HUES6 (cell line): ENCODE measurements around the gene HSD3B2.
"Not testable (repeated sequence)": the region's sequence is repeated elsewhere in the genome, so short reads cannot be mapped to it uniquely, and the experiment has no call there.

ENCODE experiments used
- H3K27ac ChIP-seq: 2 replicates; pipeline ENCODE4 v1.7.0; 2013; ENCODE audit warnings: low read depth, mild to moderate bottlenecking, low read length, inconsistent platforms
- H3K27me3 ChIP-seq: 2 replicates; pipeline ENCODE4 v1.6.1; 2013; ENCODE audit warnings: low read length; ENCODE audit not compliant: control insufficient read depth, insufficient read depth
- H3K36me3 ChIP-seq: 2 replicates; pipeline ENCODE4 v1.6.1; 2013; ENCODE audit warnings: low read length; ENCODE audit not compliant: control insufficient read depth, insufficient read depth
- H3K4me1 ChIP-seq: 2 replicates; pipeline ENCODE4 v1.6.1; 2013; ENCODE audit warnings: low read length; ENCODE audit not compliant: control insufficient read depth, insufficient read depth
- H3K4me3 ChIP-seq: 2 replicates; pipeline ENCODE4 v1.5.1; 2013; ENCODE audit warnings: low read depth, low read length
- H3K9ac ChIP-seq: one replicate; pipeline ENCODE4 v1.6.1; 2013; ENCODE audit warnings: mild to moderate bottlenecking, low read length
- H3K9me3 ChIP-seq: 2 replicates; pipeline ENCODE4 v1.6.1; 2013; ENCODE audit warnings: low read depth, low read length; ENCODE audit not compliant: control insufficient read depth, insufficient read depth

Gene HSD3B2

DNA sequence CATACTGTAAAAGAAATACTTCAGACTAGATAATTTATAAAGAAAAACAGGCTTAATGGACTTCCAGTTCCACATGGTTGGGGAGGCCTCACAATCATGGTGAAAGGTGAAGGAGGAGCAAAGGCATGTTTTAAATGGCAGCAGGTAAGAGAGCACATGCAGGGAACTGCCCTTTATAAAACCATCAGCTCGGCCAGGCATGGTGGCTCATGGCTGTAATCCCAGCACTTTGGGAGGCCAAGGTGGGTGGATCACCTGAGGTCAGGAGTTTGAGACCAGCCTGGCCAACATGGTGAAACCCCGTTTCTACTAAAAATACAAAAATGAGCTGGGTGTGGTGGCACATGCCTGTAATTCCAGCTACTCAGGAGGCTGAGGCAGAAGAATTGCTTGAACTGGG lies 37.4 kb upstream of the HSD3B2 start:
- not testable (repeated sequence) for H3K9ac ChIP-seq, H3K9me3 ChIP-seq, H3K4me3 ChIP-seq, H3K27me3 ChIP-seq, H3K4me1 ChIP-seq, H3K27ac ChIP-seq, H3K36me3 ChIP-seq

DNA sequence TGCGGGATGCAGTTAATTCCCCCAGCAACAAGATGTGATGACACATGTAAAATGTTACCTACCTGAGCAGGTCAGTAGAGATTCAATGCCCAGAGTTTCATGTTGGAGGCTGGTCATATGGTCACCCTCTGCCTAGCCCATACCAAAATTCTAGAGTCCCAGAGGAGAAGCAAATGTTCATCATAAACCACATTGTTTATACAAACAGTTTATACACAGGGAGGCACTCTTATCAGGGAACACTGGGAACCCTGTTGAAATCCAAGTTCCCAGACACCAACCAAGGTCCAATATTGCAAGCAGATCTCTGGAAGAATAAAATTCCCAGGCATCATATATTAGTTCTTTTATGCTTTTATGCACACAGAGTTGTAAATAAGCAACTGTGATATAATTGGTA lies 35.8 kb upstream of the HSD3B2 start:
- Histone ChIP-seq H3K9me3 (no peaks in the 10 kb centered on the region), H3K36me3 (no peaks in the 10 kb centered on the region), H3K9ac (no peak overlapping the region), H3K4me1 (no peaks in the 10 kb centered on the region), H3K27me3 (no peaks in the 10 kb centered on the region), H3K27ac (no peak overlapping the region), H3K4me3 (no peak overlapping the region)

DNA sequence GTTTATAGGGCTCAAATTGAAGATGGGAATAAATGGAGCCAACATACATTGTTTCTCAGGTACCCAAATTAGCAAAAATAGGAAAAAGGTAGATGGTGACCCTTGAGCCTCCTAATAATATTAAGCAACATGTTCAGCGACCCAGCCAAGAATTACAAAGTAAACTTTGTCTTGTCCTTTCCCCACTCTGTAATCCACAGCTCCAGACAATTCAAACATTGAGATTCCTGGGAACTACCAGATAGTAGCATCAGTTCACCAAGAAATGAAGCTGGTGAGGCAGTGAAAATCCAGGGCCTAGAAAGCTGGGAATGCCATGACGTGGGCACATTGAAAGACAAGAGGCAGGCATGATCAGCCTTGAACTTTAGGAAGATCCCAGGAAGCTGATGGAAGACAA lies 34.6 kb upstream of the HSD3B2 start:
- H3K4me1 ChIP-seq = no peaks in the 10 kb centered on the region
- no peak overlapping the region for H3K27ac ChIP-seq
- no peak overlapping the region for H3K9ac ChIP-seq
- H3K9me3 ChIP-seq = no peaks in the 10 kb centered on the region
- H3K27me3 ChIP-seq = no peaks in the 10 kb centered on the region
- no peak overlapping the region for H3K4me3 ChIP-seq
- H3K36me3 ChIP-seq = no peaks in the 10 kb centered on the region

DNA sequence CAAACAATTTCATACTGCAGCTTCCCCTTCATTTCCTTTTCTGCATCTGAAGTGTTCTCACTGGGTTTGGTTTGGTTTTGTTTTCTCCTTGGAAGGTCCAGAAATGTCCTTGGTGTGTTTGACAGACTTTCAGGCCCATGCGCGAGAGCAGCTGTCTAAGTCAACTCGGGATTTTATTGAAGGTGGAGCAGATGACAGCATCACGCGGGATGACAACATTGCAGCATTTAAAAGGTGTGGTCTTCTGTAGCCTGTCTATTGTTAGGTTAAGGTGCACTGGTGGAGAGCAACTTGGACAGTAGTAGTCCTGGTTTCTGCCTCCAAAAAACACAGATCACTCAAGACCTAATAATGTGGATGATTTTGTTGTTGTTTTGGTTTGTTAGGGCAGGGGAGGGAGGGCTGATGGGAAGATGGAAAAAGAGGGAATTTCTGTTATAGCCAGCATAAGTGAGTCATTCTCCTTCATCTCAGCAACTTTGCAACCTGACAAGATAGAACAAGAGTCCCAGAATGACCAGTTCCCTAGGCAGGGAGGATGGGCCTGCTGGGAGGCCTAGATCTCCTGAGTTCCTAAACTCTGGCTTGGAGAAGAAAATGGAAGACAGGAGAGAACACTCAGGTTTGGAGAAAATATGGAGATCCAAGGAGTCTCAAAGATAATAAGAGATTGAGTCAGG lies 33.8 kb upstream of the HSD3B2 start:
- Histone ChIP-seq H3K4me3 (no peak overlapping the region), H3K27me3 (no peaks in the 10 kb centered on the region), H3K4me1 (no peaks in the 10 kb centered on the region), H3K36me3 (no peaks in the 10 kb centered on the region), H3K27ac (no peak overlapping the region), H3K9me3 (no peaks in the 10 kb centered on the region), H3K9ac (no peak overlapping the region)

DNA sequence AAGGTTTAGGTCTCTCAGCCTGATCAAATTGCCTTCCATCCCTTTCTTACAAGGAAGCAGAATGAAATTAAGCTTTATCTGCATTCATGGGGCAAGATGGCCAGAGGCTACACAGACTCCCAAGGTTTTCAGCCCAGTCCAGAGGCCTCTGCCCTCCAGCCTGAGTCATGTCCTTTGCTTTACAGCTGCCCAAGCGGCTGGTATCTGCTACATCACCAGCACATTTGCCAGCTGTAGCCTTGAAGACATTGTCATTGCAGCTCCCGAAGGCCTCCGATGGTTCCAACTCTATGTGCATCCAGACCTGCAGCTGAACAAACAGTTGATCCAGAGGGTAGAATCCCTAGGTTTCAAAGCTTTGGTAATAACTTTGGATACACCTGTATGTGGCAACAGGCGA lies 30.4 kb upstream of the HSD3B2 start:
- Histone ChIP-seq H3K9ac (no peak overlapping the region), H3K36me3 (no peaks in the 10 kb centered on the region), H3K9me3 (no peaks in the 10 kb centered on the region), H3K27me3 (no peaks in the 10 kb centered on the region), H3K4me1 (peaks cover 7% of the 10 kb centered on the region; the same call in 1 of the 2 replicates), H3K27ac (no peak overlapping the region), H3K4me3 (no peak overlapping the region)

DNA sequence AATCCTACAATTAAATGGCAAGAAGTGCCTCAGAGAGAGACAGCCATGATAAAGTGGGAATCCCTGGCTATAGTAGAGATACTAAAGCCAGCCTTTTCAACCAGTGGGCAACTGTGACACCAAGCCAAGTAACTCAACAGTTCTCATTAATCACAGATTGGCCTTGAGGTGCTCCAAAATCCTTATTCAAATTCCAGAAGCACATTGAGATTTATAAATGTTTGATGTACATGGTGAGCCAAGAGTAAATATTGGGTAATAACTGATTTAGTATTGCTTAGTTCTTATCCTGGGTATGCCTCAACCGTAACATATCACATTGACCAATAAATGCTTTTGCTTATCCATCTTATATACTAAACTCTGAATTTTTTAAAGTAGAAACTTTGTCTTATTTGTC lies 29.3 kb upstream of the HSD3B2 start:
- no peak overlapping the region for H3K4me3 ChIP-seq
- no peak overlapping the region for H3K9ac ChIP-seq
- no peaks in the 10 kb centered on the region for H3K9me3 ChIP-seq
- no peaks in the 10 kb centered on the region for H3K27me3 ChIP-seq
- H3K27ac ChIP-seq = no peak overlapping the region
- no peaks in the 10 kb centered on the region for H3K36me3 ChIP-seq
- H3K4me1 ChIP-seq = peaks cover 7% of the 10 kb centered on the region; the same call in 1 of the 2 replicates

DNA sequence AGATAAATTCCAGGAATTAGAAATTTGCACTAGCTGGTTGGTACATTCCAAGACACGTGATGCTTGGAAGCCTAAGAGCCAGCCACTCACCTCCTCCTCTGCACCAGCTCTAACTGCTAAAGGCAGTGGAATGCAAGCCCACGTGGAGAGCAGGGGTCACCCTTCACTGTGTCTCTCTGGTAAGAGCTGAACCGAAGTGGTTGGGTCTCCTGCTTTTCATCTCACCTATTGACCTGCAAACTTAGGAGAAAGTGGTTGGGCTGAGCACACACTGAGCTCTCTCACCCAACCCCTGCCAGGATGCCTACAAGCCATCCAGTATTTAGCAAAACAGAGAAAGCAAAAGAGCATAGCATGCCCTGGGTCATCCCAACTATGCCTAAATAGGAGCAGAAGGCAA lies 27.1 kb upstream of the HSD3B2 start:
- peaks cover 7% of the 10 kb centered on the region; the same call in 1 of the 2 replicates for H3K4me1 ChIP-seq
- H3K9me3 ChIP-seq = no peaks in the 10 kb centered on the region
- H3K4me3 ChIP-seq = no peak overlapping the region
- no peaks in the 10 kb centered on the region for H3K27me3 ChIP-seq
- H3K27ac ChIP-seq = no peak overlapping the region
- no peaks in the 10 kb centered on the region for H3K36me3 ChIP-seq
- no peak overlapping the region for H3K9ac ChIP-seq

DNA sequence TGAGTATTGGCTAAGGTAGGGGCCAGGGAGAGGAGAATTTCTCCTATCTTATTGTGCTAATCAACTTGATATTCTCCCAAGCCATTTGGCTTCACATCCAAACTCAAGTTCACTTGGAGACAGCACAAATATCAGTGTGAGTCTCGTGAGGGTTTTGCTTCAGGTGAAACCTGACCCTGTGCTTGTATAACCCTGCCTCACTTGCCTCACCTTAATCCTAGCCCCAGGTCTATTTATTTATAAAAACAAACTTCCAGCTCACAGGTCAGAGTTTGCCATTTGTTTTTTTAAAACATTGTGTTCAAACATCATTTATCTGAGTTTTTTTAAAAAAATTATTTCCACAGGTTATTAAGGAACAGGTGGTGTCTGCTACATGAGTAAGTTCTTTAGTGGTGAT lies 26.5 kb upstream of the HSD3B2 start:
- no peaks in the 10 kb centered on the region for H3K27me3 ChIP-seq
- no peak overlapping the region for H3K9ac ChIP-seq
- peaks cover 7% of the 10 kb centered on the region; the same call in 1 of the 2 replicates for H3K4me1 ChIP-seq
- no peak overlapping the region for H3K27ac ChIP-seq
- H3K4me3 ChIP-seq = no peak overlapping the region
- no peaks in the 10 kb centered on the region for H3K9me3 ChIP-seq
- H3K36me3 ChIP-seq = no peaks in the 10 kb centered on the region

DNA sequence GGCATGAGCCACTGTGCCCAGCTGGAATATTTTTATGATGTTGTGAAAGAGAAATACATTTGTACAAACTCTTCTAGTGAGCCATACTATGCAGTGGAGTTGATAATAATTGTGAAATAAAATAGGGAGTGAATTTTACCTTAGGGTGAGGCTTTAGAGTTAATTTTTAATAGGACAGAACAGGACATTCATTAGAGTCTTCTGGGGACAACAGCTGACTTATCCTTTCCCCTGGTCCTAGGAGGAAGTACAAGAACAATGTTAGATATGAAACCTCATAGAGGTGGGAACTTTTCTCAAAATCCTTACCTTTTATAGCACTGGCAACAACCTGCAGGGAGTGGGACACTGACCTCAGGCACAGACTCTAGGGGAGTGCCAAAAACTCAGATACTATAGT lies 24.4 kb upstream of the HSD3B2 start:
- Histone ChIP-seq H3K9ac (no peak overlapping the region), H3K4me1 (peaks cover 7% of the 10 kb centered on the region; the same call in 1 of the 2 replicates), H3K4me3 (no peak overlapping the region), H3K27ac (no peak overlapping the region), H3K27me3 (no peaks in the 10 kb centered on the region), H3K36me3 (no peaks in the 10 kb centered on the region), H3K9me3 (no peaks in the 10 kb centered on the region)

DNA sequence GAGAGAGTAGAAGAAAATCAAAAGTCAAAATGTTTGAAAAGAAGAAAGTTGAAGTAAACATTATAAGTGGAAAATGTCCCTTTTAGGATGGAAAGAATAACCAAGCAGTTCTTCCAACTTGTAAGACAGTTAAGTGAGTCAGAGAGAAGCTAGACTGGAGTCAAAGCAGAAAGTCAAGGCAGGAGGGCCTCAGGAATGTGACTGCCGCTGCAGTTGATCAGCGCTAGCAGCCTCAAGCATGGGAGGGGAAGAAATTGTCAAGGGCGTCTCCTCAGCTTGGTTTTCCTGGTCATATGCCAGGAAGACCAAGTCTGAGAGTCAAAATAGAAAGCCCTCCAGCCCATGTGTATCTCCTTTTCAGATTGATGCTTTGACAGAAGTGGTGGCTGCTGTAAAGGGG lies 23.2 kb upstream of the HSD3B2 start:
- no peaks in the 10 kb centered on the region for H3K36me3 ChIP-seq
- H3K27me3 ChIP-seq = no peaks in the 10 kb centered on the region
- no peaks in the 10 kb centered on the region for H3K9me3 ChIP-seq
- H3K27ac ChIP-seq = no peak overlapping the region
- no peak overlapping the region for H3K4me3 ChIP-seq
- H3K9ac ChIP-seq = no peak overlapping the region
- peaks cover 7% of the 10 kb centered on the region; the same call in 1 of the 2 replicates for H3K4me1 ChIP-seq

DNA sequence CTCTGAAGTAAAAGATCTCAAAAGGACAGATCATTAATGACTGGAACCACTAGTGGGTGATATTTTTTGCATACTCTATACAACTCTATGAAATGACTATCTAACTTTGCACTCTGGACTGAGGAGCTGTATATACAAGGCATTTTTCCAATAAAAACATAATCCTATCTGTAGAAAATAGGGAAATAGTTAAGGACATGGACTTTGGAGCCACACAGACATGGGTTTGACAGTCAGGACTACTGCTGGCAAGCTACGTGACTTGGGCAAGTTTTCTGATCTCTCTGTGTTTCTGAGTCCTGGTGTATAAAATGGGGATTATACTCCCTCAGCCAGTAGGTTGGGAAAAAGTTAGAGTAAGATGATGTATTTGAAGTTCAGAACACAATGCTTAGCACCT lies 20.9 kb upstream of the HSD3B2 start:
- Histone ChIP-seq H3K27me3 (no peaks in the 10 kb centered on the region), H3K9ac (no peak overlapping the region), H3K27ac (no peak overlapping the region), H3K36me3 (no peaks in the 10 kb centered on the region), H3K4me1 (no peaks in the 10 kb centered on the region), H3K4me3 (no peak overlapping the region), H3K9me3 (no peaks in the 10 kb centered on the region)

DNA sequence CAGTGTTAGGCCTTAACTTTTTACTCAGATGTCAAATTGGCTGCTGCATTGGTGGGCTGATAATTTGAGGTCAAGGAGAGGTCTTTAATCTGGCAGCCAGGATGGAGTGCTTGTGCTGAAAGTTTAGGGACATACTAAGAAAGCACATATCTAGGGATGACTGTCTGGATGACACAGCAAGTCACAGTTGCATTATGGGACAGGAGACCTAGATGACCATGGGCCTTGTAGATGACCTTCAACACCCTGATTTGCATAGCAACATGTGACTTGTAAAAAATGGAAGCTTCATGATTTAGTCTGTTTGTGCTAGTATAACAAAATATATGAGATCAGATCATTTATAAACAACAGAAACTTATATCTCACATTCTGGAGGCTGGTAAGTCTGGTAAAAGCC lies 18.0 kb upstream of the HSD3B2 start:
- Histone ChIP-seq H3K9ac (no peak overlapping the region), H3K9me3 (no peaks in the 10 kb centered on the region), H3K27ac (no peak overlapping the region), H3K27me3 (no peaks in the 10 kb centered on the region), H3K4me3 (no peak overlapping the region), H3K4me1 (no peaks in the 10 kb centered on the region), H3K36me3 (no peaks in the 10 kb centered on the region)
